HG02943 (cell line): ENCODE measurements around the gene TMEM132C.

Experiments used
- ATAC-seq: cut with Tn5 transposase; IDR thresholded peaks from one replicate; pipeline ENCODE4 v1.9.1; 2021; ENCODE audit warnings: mild to moderate bottlenecking, low read depth, moderate library complexity; ENCODE audit not compliant: unreplicated experiment

Gene TMEM132C

DNA sequence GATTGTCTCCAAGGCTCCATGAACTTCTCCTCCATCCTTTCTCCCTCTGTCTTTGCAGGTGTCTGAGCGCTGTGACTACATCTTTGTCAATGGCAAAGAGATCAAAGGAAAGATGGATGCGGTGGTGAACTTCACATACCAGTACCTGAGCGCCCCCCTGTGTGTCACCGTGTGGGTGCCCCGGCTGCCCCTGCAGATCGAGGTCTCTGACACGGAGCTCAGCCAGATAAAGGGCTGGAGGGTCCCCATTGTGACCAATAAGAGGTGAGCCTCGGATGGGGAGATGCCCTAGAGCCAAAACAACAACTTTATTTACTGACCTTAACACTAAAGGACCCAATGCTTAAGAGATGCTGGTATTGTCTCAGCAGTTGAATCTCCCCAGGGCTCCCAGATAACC lies 426.8 kb downstream of the TMEM132C start:
- no peak for ATAC-seq

DNA sequence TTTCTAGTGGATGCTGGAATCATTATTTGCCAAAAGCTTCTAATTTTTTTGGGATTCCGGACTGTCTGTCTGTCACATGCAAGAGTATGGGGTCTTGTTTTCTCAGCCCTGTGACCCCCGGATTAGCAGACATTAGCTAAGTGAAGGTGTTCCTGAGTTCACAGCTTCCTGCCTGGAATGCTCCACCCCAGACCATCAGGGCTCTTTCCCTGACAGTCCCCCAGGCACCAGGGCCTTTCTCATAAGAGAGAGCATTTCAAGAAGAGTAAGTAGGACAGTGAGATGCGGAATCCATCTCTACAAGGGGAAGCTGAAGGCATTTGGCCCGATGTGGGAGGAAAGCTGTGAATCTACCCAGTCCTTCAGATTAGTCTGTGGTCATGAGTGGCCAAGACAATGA lies 427.5 kb downstream of the TMEM132C start:
- no peak for ATAC-seq

DNA sequence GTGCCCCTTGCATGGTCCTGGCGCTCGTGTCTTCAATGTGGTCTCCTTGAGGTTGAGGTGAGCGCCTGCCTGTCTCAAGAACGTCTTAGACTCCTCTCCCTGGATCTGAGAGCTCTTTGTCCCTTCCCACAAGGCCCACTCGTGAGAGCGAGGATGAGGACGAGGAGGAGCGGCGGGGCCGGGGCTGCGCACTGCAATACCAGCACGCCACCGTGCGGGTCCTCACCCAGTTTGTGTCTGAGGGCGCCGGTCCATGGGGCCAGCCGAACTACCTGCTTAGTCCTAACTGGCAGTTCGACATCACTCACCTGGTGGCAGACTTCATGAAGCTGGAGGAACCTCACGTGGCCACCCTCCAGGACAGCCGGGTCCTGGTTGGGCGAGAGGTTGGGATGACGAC lies 428.7 kb downstream of the TMEM132C start:
- no peak for ATAC-seq

DNA sequence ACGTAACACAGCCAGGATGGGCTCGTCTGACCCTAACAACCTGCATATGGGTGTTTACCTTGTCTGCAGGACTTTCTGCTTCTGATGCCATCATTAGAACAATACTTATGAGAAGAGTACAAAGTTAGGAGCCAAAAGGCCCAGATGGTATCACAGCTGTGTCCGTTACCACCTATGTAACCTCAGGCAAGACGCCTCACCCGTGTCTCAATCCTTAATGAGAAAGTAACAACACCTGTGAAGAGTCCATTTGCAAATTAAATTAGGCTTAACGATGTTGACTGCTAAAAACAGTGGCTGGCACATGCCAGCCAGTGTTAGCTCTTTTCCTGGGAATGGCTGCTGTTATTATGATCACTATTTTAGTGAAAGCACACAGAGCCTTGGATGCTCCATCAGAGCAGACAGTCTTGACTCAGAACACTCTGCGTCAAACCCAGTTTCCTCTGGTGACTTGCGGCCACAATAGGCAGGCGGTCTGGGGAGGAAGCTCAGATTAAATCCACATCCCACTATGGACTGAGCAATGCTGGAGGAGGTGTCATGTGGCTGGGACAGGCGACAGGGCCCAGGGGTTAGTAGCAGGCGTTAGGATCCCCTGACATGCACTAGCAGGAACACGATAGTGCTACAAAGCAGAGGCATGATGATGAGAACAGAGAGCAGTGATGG lies 431.5 kb downstream of the TMEM132C start:
- no peak for ATAC-seq

DNA sequence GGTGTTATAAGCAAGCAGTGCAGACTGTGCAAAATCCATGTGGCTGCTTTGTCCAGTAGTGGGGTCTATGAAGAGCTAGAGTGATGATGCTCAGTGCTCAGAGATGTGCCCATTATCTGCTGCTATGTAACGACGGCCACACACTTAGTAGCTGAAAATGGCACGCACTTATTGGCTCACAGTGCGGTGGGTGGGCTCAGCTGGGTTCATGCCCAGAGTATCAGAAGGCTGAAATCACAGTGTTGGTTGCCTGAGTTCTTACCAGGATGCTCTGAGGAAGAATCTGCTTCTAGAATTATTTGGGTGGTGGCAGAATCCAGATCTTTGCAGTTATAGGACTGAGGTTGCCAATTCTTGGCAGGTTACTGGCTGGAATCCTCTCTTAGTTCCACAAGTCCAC lies 432.1 kb downstream of the TMEM132C start:
- no peak for ATAC-seq

DNA sequence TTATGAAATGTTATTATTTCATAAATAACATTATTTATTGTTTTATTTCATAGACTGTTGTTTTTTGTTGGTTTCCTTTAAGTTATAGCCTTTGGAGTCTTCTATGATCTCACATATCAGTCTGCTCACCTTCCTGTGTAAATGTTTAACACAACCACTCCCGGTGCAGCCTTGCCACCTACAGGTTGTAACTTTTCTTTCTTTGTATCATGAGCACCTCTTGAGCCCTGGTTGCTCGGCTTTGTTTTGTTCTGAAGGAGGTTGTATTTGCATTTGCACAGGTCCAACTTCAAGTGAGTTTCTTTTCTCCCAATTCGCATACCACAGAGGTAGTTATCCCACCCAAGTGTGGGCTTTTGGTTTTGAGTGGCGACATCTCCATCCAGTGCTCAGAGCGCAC lies 435.4 kb downstream of the TMEM132C start:
- ATAC-seq: no peak

DNA sequence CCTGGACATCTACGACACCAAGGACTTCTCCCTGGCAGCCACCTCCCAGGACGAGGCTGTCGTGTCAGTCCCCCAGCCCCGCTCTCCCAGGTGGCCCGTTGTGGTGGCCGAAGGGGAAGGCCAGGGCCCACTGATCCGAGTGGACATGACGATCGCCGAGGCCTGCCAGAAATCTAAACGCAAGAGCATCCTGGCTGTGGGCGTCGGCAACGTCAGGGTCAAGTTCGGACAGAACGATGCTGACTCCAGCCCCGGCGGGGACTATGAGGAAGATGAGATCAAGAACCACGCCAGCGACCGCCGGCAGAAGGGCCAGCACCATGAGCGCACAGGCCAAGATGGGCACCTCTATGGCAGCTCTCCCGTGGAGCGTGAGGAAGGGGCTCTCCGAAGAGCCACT lies 438.2 kb downstream of the TMEM132C start:
- ATAC-seq: no peak

DNA sequence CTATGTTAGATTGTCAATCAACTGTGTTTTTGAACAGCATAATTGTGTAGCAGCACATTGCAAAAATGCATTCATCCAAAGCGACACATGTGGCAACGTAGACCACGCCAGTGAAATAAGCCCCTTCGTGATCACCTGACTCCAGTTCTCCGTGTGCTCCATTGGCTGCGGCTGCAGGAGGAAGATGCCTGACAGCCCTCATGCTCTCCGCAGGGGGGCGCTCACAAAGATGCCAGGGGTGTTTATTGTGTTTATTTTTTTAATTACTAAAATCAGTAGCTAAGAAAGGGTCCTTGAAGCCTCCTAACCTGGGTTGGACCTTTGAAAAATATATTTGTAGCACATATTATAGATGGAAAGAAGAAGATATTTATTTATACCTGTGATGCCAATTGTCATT lies 440.5 kb downstream of the TMEM132C start:
- no peak for ATAC-seq

DNA sequence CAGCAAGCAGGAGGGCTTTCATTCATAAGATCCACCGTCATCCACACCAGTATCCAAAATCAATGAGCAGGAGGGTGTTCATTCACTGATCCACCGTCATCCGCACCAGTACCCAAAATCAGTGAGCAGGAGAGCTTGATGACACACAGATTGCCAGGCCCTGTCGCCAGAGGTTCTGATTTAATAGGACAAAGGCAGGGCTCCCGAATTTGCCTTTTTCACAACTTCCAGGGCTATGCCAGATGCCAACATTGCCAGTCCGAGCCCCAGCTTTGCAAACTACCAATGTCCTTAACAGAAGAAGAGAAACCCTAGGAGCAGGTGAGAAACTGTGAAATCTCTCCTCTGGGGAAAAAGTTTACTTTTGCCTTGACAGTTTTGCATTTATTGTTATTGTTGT lies 441.8 kb downstream of the TMEM132C start:
- ATAC-seq: no peak

DNA sequence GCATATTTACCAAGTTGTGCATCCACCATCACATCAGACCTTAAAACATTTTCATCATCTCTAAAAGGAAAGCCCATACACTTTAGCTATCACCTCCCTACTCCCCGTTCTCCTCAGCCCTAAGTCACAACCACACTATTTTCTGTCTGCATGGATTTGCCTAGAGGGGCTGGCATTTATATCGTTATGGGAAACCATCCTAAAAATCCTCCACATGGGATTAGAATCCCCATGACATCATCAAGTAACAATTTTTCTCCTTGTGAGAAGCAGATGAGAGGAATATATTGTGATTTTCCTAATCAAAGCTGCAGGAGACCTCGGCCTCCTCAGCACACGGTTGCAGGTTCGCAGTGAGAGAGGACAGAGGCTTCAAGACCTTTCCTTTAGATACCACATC lies 442.7 kb downstream of the TMEM132C start:
- no peak for ATAC-seq

DNA sequence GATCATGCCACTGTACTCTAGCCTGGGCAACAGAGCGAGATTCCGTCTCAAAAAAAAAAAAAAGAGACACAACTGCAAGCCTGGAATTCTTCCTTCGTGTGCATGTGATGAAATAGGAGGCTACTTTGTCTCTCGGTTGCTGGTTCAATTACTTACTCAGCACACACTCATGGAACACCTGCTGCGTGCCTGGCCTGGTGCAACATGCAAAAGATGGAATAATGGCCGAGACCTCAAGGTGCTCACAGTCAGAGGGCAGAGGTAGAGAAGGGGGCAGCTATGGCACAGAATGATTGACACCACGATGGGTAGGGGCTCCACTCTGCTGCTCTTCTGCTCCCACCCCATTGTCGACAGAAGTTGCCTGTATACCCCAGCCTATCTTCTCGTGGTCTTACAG lies 444.5 kb downstream of the TMEM132C start:
- no peak for ATAC-seq

DNA sequence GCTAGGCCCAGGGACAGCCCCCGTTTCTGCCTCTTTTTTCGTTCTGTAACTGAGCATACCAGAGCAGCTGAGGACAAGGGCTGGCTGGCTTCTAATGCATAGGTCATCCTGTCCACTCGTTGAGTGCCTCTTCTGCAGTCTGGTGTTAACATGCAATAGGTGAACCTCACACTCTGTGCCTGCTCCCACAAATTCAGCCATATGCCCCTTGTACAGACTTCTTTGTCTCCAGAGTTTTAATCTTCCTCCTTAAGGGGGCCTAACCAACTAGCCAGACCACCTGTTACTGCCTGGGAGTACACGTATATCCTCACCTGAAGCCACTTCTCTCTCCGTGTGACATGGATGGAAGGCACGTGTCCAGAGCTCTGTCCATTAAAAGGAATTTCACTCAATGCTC lies 445.7 kb downstream of the TMEM132C start:
- ATAC-seq: no peak

DNA sequence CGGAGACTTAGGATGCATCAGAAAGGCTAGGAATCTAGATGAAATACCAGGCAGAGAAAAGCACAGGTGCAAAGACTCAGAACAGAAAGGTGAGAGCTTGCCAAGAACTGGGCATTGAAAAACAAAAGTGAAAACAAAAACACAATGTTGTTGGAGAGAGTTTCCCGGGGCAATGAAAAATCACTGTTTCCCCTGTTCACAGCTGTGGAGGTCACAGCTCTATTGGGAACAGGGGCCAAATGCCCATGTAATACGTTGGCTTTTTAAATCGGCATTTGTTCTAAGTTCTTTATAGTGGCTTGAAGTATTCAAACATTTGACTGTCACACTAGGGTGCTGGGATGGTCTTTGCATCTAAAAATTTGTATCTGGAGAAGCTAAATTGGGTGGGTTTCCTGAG lies 448.5 kb downstream of the TMEM132C start:
- no peak for ATAC-seq

DNA sequence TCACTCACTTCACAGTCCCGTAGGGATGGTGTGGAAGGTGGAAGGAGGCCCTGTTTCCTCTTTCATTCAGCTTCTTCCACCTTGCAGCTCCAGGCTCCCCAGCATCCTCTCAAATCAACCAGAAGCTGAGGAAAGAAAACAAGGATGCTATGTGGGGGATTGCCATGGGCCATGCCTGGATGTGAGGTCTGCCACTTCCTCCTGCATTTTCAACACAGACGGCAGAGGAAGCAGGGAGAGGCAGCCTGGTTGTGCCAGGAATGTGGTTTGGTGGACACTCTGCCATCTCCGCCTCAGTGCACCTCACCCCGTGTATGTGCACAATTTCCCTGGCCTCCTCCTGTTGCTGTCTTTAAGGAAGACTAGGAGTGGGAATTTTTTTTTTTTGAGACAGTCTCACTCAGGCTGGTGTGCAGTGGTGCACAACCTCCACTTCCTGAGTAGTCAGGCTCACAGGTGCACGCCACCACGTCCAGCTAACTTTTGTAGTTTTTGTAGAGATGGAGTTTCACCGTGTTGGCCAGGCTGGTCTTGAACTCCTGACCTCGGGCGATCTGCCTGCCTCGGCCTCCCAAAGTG lies 457.6 kb downstream of the TMEM132C start:
- ATAC-seq: no peak

DNA sequence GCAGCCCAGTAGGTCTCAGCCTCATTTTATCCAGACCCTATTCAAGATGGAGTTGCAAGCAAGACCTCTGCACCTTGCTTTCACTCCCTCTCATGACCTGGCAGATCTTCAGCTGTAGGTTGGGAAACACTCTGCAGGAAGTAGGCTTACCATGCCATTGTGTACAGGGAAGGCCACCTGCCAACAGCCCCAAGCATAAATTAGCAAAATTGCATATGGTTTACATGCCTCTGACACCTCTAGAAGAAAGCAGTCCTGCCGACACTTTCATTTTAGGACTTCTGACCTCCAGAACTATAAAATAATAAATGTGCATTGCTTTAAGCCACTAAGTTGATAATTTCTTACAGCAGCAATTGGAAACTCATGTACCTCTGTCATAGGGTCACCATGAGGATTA lies 459.9 kb downstream of the TMEM132C start:
- ATAC-seq: no peak

DNA sequence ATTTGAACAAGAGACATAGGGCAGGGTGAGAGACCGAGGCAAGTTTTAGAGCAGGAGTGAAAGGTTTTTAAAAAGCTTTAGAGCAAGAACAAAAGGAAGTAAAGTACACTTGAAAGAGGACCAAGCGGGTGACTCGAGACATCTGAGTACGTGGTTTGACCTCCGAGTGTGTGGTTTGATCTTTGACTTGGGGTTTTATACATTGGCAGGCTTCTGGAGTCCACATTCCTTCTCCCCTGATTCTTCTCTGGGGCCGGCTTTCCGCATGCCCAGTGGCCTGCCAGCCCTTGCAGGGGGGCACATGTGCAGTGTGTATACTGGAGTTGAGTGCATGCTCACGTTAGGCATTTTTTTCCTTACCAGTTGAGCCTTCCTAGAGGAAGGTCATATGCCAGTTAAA lies 460.5 kb downstream of the TMEM132C start:
- no peak for ATAC-seq

DNA sequence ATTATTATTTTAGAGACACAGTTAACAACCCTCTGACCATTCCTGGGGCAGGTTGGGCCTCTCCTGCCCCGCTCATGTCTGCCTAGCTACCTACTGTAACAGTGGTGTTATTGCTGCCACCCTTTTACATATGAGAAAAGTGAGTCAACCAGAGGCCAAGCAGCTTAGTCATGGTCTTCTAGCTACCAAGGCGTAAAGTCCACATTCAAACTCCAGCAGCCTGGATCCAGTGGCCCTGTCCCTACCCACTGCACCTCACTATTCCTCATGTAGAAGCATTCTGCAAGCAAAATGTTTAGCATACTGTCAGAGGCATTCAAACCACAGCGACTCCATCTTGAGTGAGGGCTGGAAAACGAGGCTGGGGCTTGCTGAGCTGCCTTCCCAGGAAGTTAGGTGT lies 461.0 kb downstream of the TMEM132C start:
- ATAC-seq: no peak

DNA sequence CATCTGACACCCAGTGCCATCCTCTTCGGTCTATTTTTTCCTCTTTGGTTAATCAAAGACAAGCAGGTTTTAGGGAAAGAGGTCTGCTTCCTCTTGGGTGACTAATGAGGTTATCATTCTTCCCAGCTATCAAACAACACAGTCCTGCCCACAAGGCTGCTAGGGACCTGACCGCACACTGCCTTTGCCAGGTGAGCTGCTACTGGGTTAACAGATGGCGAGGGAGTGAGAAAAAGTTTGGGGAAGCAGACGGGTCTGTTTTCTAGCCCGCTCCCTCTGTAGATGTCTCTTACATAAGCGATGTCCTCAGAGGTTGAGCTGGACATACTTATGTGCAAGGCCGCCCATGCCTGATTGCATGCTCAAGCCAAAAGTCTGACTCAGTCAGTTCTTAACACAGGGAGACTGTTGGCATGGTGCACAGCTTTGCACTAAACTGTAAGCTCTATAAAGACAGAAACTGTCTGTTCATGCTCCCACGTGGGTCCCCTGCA lies 462.7 kb downstream of the TMEM132C start:
- no peak for ATAC-seq

DNA sequence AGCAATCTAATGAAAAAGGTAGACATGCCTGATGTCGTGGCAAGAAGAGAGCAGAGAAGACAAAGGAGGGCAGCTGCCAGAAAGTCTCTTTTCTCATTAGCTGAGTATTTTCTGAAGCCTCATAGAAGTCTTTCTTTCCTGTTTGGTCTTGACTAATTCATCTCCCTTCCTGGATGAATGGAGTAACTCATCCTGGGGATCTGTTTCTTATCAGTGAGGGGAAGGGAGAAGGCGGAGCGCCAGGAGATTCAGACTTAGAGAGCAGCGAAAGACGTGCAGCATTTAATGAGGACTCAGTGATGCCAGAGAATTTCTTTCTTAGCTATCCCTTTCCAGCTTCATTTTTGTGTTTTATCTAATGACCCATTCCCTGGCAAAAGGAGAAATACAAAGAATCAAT lies 467.4 kb downstream of the TMEM132C start:
- ATAC-seq: no peak

DNA sequence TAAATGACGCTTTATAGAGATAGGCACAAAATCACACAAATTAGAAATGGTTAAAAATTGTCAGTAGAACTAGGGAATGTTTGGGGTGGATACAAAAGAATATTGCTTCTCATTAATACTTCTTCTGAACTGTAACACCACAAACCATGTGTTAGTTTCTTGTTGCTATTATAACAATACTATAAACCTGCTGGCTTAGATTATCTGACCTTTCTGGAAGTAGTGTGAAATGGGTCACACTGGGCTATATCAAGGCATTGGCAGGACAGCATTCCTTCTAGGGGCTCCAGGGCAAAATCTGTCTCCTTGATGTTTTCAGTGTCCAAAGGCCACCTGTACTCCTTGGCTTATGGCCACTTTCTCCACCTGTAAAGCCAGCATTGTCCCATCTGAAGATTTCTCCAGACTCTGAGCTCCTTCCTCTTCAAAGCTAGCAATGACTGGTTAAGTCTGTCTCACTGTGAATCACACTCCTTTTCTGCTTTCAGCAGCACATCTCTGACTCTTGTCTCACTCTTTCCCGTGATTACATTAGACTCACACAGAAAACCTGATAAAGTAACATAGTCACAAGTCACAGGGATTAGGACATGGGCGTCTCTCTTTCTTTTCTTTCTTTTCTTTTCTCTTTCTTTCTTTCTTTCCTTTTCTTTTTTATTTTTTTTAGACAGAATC lies 470.5 kb downstream of the TMEM132C start:
- no peak for ATAC-seq

DNA sequence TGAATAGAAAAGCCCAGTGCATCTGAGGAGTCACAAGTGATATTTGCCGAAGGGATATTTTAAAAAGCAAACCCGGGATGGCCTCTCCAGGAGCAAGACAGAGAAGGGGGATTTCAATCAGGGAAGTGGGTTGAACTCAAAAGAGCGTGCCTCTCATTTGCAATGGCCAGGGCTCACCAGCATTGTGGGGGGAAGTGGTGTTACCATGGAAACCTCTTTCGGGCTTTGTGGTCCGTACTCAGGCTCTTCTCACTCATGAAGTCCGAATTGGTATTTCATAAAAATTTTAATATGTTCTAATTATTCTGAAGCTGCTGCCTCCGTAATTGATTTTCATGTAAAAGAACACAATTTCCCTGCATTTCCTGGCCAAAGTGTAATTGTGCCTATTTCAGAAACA lies 476.9 kb downstream of the TMEM132C start:
- no peak for ATAC-seq
